HG02759 (cell line): ENCODE results near the gene ZEB1.
A peak's percentile ranks its signal among the peaks of the same experiment; 100 is the strongest.

Source experiments
- ATAC-seq: cut with Tn5 transposase; IDR thresholded peaks from one replicate; pipeline ENCODE4 v1.9.1; 2021; ENCODE audit warnings: mild to moderate bottlenecking, moderate library complexity; ENCODE audit not compliant: unreplicated experiment

The ZEB1 gene

DNA sequence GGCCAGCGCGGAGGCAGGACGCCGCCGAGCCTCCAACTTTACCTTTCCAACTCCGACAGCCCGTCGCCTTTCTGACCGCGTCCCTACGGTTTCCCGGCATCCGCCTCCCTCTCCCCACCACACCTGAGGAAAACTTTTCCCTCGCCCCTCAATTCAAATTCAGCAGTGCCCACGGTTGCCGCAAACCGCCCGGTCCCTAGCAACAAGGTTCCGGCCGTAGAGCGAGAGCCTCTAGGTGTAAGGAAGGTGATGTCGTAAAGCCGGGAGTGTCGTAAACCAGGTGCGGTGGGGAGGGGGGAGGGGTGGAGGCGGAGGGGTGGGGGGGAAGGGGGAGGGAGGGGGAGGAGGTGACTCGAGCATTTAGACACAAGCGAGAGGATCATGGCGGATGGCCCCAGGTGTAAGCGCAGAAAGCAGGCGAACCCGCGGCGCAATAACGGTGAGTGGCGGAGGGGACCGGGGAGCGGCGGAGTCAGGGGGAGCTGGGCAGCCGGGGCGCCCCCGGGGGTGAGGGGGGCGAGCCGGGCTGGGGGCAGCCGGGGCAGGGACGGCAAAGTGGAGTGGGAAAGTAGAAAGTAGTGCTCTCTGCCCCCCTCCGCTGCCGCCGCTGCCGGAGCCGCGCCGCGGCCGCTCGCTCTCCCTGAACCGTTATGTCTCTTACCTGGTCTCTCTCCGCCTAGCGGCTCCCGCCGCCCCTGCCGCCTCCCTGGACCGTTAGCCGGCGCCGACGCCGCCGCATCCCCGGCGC, at the start of gene ZEB1:
TSS of gene ZEB1 (plus strand) at position 363 of the 748 bp plus-strand sequence. CDS start at position 382, 19 bp downstream.
- peak; percentile 40 for ATAC-seq

DNA sequence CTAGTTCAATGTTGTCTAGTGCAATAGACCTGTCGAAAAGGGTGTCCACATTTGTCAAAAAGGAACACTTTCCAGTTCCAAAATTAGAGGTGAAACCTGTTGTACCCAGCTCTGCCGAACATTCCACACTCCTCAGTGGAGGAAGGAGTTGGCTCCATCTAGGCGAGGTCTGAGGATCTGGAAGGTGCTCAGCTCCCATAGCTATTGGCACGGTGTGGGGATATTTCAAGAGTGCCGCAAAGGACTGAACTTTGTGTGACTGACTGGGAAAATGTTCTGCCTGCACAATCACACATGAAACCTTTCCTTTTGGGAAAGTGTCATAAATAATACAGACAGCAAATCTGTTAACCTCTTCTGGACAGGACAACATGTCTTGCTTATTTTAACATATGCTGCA, 48.1 kb upstream of the ZEB1 start:
- no peak for ATAC-seq

- ATAC-seq, result no peak
Observed at GRCh38 chr10:31272841-31273240, 46.2 kb upstream of the ZEB1 start.

DNA sequence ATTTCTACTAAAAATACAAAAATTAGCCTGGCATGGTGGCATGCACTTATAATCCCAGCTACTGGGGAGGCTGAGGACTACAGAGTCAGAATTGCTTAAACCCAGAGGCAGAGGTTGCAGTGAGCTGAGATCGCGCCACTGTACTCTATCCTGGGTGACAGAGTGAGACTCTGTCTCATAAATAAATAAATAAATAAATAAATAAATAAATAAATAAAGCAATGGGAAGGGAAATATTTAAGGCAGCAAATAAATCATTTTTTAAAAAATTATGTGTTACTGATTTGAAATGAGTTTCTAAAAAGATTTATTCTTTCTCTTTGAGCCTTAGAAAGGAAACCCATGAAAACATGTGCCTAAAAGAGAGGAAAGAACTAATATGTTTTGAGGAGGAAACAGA, 45.2 kb upstream of the ZEB1 start:
- no peak for ATAC-seq

GRCh38 chr10:31274310-31274709, 44.7 kb upstream of the ZEB1 start:
- ATAC-seq, result no peak

DNA sequence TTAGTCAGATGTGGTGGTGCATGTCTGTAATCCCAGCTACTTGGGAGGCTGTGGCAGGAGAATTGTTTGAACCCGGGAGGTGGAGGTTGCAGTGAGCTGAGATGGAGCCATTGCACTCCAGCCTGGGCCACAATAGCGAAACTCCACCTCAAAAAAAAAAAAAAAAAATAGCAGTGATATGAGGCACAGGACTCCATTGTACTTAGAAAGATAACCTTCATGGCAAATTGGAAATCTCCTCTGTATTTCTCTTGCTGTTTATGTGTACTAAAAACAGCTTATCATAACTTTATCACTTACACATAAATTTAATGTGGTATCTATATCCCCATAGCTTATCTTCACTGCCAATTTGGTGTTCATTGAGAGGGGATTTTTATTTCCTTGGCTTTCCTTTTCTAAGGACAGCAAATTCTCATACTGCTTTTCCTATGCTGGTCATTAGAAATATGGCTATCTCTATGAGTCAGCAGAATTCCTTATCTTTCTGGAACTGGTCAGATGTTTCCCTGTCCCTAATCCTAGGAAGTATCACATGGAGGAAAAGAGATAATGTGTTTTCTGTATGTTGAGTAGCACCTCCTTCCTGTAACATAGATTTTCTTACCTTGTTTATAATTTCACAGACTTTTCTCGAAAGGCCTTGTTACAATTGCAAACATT, 40.6 kb upstream of the ZEB1 start:
- no peak for ATAC-seq

GRCh38 chr10:31280972-31281371, 38.0 kb upstream of the ZEB1 start:
- no peak for ATAC-seq

DNA sequence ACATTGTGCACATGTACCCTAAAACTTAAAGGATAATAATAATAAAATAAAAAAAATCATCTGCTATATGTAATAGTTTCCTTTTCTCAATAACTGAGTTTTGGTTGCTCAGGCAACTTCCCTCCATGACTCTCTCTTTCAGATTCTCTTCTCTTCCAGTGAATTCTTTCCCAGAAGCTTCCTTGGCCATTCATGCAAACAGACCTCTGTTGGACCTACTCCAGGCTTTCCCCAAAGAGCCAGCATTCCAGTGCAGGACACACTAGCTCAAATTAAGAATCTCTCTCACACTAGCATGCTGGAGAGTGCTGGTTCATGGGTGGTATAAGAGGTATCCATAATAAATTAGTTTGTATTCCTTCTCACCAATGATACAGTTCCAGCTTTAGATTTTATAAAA, 31.0 kb upstream of the ZEB1 start:
- ATAC-seq, result no peak

DNA sequence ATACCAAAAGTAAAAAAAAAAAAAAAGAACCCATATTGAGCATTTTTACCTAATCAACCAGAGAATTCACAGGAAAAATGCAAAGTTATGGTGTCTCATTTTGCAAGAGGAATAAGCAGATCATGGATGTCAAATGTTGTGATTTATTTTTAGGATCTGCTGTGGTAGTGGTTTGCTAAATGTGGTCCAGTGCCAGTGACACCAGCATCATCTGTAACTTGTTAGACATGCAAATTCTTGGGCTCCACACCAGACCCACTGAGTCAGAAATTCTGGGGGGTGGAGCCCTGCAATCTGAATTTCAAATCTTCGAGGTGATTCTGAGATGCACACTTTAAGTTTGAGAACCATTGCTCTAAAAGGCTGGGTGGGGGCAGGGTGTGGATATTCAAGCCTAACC, 30.1 kb upstream of the ZEB1 start:
- ATAC-seq, result no peak

- ATAC-seq, result no peak
Observed at GRCh38 chr10:31290386-31290785, 28.6 kb upstream of the ZEB1 start.

- no peak for ATAC-seq
Observed at GRCh38 chr10:31291123-31291522, 27.9 kb upstream of the ZEB1 start.

- no peak for ATAC-seq
Observed at GRCh38 chr10:31294558-31294957, 24.5 kb upstream of the ZEB1 start.

- no peak for ATAC-seq
Observed at GRCh38 chr10:31296754-31297153, 22.3 kb upstream of the ZEB1 start.

GRCh38 chr10:31299119-31299518, 19.9 kb upstream of the ZEB1 start:
- ATAC-seq, result no peak

DNA sequence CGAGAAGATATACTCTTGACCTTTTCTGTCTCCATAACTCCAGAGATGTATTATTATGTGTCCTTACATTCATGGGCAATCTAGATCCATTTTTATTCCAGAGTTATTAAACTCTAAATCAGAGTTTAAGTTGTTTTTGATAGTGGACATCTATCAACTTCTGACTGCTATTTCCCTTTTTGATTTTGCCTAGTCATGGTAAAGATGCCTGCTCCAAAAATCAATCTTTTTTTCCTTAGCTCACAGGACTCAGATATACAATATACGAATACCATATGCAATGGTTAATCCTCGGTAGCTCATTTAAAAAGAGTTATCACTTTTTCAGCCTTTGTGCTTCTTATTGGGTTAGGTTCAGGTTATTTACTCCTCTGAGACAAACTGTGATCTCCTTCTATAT, 15.8 kb upstream of the ZEB1 start:
- ATAC-seq, result no peak

DNA sequence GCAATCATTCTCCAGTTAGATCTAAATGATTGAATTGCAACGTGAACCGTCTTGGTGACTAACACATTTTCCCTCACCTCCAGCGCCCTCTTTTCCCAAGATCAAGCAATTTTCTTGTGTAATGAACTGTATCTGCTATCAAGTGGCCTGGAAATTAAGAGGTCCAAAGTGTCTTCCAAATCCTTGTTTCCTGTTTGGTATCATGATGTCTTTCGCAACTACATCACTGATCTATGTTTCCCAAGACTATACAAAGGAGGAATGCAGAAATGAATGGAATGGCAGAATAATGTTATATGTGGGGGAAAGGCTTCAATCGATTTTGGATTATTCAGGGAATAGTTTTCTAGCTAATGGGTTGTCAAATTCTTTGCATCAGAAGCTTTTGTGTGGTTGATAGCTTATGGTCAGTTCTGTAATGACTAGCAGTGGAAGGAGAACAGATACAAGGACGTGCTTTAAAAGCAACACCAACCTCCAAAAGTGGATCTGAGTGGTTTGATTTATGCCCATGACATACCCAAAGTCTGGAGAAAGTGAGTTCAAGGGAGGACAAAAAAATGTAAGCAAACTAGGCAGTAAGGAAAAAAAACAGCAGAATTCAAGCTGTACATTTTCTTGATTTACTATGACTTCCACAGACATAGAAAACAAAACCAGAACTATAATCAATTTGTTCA, 14.6 kb upstream of the ZEB1 start:
- ATAC-seq, result no peak

DNA sequence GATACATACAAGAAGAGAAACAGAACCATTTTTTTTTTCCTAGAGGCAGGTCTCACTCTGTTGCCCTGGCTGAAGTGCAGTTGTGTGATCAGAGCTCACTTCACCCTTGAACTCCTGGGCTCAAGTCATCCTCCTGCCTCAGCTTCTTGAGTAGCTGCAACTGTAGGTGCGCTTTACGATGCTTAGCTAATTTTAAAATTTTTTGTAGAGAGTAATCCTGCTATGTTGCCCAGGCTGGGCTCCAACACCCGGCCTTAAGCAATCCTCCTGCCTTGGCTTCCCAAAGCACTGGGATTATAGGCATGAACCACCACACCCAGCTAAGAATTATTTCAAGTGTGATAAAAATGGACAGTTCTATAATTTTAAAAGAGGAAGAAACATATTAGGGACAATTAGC, 5.6 kb upstream of the ZEB1 start:
- no peak for ATAC-seq

- no peak for ATAC-seq
Observed at GRCh38 chr10:31314256-31315150, 4.5 kb upstream of the ZEB1 start.

GRCh38 chr10:31315453-31315852, 3.6 kb upstream of the ZEB1 start:
- no peak for ATAC-seq

GRCh38 chr10:31317171-31317570, 1.8 kb upstream of the ZEB1 start:
- ATAC-seq, result no peak
